Dedifferentiated amniotic fluid mesenchymal stem cell (primary cell): Measurements from ENCODE around the gene SZT2.

Experiments
- DNase-seq: peaks from one replicate; pipeline ENCODE4 v3.0.0-alpha.2; 2016; ENCODE audit errors: extremely low spot score

SZT2 gene

DNA sequence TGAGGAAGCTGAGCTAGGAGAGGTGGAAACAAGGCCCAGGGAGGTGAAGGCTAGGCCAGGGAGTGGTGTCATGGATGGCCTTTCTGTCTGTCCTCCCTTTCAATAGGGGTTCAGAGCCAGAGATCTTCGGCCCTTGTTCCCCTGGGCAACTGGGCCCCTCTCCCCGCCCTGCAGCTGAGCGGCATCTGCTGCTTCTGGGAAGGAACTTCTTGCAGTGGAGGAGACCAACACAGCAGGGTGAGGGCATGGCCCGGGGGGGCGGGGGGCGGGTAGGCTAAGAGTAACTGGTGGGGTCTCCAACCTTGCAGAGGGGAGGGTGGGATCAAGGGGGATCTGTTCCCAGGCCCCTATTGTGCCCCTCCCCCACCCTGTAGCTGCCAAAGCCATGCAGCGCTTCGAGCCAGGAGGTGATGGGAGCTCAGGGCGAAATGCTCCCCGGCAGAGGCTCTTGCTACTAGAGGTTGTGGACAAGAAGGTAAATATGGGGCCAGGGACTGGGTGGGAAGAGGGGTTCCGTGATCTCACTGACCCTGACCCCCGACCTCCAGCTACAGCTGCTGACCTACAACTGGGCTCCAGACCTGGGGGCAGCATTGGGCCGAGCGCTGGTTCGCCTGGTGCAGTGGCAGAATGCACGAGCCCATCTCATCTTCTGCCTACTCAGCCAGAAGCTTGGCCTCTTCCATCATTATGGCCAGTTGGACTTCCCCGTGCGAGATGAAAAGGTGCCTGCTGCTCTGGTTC, 52.4 kb downstream of the SZT2 start:
- DNase-seq = no peak

GRCh38 chr1:43442756-43443155, 53.1 kb downstream of the SZT2 start:
- DNase-seq = no peak

- no peak for DNase-seq
These were observed 53.7 kb downstream of the SZT2 start for GRCh38 chr1:43443197-43443946.

DNA sequence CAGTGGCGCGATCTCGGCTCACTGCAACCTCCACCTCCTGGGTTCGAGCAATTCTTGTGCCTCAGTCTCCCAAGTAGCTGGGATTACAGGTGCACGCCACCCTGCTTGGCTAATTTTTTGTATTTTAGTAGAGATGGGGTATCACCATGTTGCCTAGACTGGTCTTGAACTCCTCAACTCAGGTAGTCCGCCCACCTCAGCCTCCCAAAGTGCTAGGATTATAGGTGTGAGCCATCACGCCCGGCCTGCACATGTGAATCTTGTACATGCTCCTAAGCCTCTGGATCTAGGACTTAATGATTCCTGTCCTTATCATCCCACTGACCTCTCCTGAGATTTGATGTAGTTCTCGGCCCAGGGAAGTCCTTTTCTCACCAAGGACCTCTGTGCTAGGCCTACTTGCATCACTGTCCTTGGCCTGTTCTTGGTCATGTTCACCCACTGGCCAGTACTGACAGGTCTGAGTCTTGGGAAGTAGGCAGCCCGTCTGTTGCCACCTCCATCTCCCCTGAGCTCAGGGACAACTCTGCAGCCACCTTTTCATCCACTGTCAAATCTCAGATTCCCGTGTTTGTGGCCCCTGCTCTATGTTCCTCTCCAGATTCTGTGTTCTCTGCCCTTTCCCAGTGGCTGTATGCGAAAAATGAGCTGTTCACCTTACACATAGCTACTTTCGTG, 54.6 kb downstream of the SZT2 start:
- DNase-seq = no peak

GRCh38 chr1:43444836-43445235, 55.1 kb downstream of the SZT2 start:
- no peak for DNase-seq

GRCh38 chr1:43445606-43446387, 56.1 kb downstream of the SZT2 start:
- no peak for DNase-seq

DNA sequence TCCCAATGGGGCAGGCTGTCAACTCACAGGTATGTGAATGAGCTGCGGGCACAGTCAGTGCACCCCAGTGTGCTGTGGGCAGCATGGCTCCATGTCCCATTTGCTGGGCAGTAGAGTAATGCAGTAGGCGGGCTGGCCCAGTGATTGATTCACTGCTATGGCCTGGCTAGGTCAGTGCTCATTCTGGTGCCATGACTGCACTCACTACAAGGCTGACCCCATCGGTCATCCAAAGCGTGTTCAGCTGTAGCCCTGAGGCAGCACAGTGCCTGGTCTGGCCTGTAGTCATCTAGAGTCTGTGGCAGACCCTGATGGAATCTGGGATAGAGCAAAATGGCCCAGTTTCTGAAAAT, 56.7 kb downstream of the SZT2 start:
- no peak for DNase-seq

DNA sequence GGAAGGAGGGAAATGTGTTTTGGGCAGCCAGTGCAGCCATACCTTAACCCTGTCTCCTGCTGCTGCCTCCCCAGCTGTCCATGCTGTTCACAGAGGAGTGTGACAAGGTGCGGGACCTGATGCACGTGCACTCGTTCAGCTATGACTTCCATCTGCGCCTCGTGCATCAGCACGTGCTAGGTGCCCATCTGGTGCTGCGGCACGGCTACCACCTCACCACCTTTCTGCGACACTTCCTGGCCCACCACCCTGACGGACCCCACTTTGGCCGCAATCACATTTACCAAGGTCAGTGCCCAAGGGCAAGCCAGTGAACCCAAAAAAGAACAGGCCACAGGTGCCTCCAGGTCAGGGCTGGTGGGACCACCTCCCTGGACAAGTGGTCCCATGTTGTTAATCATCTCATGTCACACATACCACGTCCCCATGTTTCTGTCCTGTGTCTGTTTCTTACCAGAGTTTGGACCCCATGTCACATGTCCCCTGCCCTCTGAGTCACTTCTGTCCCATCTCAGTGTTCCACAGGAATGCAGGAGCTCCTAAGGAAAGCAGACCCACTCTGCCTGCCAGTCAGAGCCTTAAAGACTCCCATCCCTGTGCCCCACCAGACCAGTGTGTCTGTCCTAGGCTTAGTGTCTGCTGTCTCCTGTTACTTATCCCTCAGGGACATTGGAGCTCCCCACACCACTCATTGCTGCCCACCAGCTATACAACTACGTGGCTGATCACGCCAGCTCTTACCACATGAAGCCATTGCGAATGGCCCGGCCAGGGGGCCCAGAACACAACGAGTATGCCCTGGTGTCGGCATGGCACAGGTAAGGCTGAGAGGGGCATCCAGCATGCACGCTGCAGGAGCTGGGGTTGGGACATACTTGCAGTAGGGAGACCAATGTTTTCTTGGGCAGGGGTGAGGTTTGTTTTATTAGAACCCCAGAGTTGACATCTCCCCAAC, 57.5 kb downstream of the SZT2 start:
- no peak for DNase-seq

- DNase-seq = no peak
These were observed 58.4 kb downstream of the SZT2 start for GRCh38 chr1:43447891-43448708.

DNA sequence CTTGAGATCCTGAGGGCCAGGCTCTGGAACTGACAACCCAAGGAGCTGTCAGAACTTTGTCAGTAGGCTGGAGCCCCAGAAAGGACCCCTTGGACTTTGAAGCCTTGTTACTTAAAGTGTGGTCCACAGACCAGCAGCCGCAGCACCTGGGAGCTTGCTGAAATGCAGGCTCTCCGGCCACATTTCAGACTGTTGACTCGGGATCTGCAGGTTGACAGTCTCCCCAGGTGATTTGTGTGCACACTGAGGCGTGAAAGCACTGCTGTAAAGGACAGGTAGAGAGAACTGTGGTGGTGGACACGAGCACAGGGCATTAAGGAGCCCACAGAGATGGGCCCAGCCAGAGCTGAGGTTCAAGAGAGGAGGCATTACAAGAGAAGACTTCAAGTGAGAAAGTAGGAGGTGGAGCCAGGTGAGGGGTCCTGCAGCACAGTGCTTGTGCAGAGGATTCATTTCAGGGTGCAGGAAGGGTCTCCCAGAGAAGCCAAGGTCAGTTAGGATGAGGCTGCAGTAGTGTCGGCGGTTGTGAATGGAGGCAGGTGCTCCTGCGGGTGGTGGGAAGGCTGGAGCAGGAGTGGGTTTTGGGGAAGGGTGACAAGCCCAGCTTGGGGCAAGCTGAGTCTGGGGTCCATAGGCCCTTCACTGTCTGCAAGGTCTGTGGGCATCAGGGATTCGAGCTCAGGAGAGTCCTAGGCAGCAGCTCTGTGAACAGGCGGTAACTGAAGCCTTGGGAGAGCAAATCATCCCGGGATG, 59.4 kb downstream of the SZT2 start:
- DNase-seq = no peak

DNA sequence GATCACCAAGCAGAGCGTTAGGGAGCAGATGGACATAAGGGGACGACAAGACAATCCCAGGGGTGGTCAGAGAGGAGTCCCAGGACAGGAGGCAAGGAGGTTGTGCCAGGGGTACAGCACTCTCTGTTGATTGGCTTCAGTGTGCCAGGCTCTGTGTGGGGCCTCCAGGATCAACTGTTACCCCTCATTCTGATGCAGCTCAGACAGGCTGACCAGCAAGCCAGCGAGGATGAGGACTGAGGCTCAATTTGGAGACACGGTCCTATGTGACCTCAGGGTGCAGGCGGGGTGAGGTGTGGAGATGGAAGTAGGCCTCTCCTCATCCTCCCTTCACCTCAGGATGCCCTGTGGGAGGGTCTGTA, 60.0 kb downstream of the SZT2 start:
- no peak for DNase-seq

DNA sequence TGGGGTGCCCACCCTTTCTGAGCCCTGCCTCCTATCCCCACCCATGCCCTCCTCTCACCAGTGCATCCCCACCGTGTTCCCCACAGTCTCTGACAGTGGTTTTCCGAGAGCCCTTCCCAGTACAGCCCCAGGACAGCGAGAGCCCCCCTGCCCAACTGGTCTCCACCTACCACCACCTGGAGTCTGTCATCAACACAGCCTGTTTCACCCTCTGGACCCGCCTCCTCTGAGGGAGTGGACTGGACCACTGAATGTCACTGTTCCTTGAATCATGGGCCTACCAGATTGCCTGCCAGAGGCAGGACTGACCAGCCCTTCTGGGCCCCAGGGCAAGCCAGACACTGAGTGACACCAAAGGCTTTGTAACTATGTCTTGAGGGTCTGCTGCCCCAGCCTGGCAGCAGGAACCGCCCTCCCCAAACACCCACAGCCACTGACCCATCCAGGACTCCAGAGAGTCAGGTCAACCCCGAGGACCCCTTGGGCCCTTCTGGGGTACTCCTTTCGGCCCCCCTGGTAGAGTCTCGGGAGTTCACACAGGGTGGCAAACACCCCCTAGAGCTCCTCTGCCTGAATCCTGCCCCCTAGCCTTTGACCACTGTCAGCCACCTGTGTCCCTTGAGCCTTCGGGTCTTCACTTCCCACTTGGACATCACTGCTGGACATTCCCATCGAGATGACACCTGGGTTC, 60.7 kb downstream of the SZT2 start:
- no peak for DNase-seq

DNA sequence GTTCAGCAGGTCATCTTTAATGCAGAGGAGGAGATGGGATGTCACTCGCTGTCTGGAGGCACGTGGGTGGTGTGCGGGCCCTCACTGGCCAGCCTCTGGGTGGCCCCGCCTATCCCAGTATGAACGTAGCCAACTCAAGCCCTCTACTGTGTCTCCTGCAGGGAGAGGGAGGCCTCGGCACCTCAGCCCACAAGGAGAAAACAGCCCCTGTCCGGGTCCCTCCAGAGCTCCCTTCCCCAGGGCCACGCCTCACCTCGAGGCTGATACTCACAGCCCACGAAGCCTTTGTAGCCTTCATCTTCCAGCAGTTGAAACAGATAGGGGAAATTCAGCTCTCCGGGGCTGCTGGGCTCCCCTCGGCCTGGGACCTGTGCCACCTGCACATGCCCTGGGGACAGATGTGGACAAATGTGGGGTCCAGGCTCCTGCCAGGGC, 61.5 kb downstream of the SZT2 start:
- no peak for DNase-seq

DNA sequence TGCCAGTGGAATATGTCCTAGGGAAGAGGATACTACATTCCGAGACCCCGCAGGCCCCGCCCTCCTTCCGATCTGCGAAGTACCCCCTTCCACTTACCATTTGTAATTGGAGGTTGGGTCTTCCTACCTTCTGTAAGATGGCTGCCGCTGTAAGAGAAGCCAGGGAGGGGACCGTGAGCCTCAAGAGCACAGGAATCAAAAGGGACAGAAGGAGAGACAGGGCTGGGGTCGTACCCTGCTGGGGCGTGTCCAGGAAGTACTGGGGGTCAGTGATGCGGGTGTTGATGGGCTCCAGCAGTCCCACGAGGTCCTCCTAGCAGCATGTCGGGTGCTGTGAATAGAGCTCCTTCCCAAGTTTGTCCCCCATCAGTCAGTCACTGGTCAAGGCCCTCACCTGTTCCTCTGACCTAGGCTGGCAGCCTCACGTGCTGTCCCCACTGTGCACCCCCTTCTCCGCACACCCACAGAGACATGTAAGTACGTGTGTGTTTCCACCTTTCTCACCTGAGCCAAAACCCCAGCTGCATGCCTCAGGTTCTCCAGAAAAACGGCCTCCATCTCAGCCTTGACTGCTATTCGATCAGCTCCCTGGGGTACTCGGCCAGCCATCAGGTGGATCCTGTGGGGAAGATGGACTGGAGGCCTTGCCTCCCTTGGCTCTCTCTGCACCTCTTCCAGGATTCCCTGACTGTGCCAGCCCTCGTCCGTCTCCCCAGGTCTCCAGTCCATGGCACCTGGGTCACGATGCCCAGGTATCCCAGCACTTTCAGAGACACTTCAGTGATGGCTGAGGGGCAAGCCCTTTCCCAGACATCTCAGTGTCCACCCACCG, 62.2 kb downstream of the SZT2 start:
- DNase-seq = no peak

DNA sequence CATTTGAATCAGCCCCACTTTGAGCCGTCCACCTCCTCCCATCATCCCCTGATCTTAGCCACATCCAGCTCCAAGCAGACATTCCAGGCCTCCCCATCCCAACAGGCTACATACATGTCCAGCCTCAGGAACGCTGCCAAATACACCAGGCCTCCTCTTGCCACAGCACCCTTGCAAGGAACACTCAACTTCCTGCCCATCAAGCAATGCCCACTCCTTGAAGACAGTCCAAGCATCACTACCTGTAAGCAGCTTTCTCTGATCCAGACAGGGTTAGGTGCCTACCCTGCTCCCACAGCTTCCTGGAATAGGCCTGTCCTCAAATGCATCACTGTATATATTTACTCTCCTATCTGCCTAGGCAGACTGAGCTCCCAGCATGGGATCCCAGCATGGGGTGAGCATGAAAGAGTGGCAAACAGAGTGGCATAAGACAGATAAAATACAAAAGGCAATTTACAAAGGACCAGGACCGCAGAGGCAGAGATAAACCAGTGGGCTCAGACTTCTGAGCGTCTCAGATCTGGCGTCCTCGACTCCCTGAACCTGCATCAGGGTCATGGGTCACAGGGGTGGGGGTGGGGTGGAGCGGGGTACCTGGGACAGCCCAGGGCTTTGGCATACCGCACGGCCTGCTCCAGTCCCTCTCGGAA, 63.2 kb downstream of the SZT2 start:
- no peak for DNase-seq

DNA sequence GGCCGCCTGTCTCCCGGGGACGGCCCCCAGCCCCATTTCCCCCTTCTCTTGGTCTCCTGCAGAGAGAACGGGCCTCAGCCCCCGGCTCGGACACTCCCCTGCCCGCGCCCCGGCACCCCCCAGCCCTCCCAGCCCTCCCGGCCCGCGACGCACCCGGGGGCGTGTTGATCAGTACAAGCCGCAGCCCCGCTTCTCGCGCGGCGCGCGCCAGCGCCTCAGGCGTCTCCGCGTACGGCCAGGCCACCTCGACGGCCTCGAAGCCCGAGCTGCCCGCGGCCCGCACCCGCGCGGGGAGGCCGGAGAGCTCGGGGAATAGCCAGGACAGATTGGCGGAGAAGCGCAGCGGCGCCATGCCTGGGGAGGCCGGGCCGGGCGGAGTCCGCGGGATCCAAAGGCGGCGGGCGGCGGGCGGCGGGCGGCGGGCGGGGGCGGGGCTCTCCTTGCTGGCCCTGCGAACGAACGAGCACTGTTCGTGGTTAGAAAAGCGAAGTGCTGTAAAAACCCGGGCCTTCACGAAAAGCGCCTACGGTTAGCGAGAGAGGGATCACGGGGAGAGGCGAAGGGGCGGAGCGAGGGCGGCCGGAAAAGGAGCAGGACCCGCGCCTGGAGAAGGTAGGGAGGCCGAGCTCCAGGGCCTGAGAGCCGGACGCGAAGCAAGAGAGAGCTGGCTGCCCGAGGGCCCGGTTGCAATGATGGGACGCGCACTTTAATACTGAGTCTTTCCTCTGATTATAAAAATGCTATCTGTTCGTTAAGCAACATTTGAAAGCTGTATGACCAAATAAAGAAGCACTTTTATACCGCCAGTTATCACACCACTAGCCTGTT, 64.0 kb downstream of the SZT2 start, which contains the start of gene HYI:
TSS of gene HYI (minus strand) at position 490 of the 828 bp plus-strand sequence. CDS start at position 352, 138 bp downstream.
- DNase-seq = peak; percentile 87
